Activated T-helper 17 cell treated with anti-CD3 and anti-CD28 coated beads, Interleukin-2, amount 50 U/mL, for 72 hours (primary cell): Measurements from ENCODE around the gene TMEM181. TPM values are rescaled to one million over a fixed set of nuclear protein-coding genes. Genes with fewer than 3 reads are reported as not detected.

ENCODE experiments used
- ATAC-seq: fragments of 150-1000 bp; cut with Tn5 transposase; replicated peaks from 2 replicates; pipeline ENCODE4 v1.10.0; 2021; ENCODE audit warnings: mild to moderate bottlenecking, moderate library complexity
- H3K27ac Mint-ChIP-seq: one replicate; pipeline ENCODE4 v1.8.0; 2022; ENCODE audit warnings: mixed read lengths
- H3K27me3 Mint-ChIP-seq: one replicate; pipeline ENCODE4 v1.8.0; 2022; ENCODE audit warnings: mixed read lengths
- H3K36me3 Mint-ChIP-seq: one replicate; pipeline ENCODE4 v1.8.0; 2022; ENCODE audit warnings: low read depth, mild to moderate bottlenecking, mixed read lengths
- H3K4me1 Mint-ChIP-seq: one replicate; pipeline ENCODE4 v1.8.0; 2022; ENCODE audit warnings: mixed read lengths
- H3K4me3 Mint-ChIP-seq: one replicate; pipeline ENCODE4 v1.8.0; 2022; ENCODE audit warnings: mild to moderate bottlenecking, mixed read lengths
- H3K9me3 Mint-ChIP-seq: one replicate; pipeline ENCODE4 v1.8.0; 2022; ENCODE audit warnings: mixed read lengths
- total RNA-seq, 2 donors: library from RNA; stranded (reverse); gene quantifications; one replicate each; pipeline ENCODE4 v1.2.3, GENCODE V29; 2022

The TMEM181 gene
- total RNA-seq, 2 donors from 2014 or later: 11.8 to 16.4 TPM

- H3K36me3 Mint-ChIP-seq: peaks cover 18% of the 10 kb centered on the region
- H3K9me3 Mint-ChIP-seq: no peaks in the 10 kb centered on the region
- ATAC-seq: peak; percentile 45
- no peaks in the 10 kb centered on the region for H3K27me3 Mint-ChIP-seq
- H3K27ac Mint-ChIP-seq: peak overlapping the region; percentile 78
- H3K4me3 Mint-ChIP-seq: peak overlapping the region; percentile 60
- H3K4me1 Mint-ChIP-seq: peaks cover 58% of the 10 kb centered on the region
These were observed 4.6 kb downstream of the TMEM181 start for GRCh38 chr6:158564243-158565121.

GRCh38 chr6:158565122-158565429 is 5.2 kb downstream of the TMEM181 start:
- Mint-ChIP-seq H3K4me1 (peaks cover 58% of the 10 kb centered on the region), H3K27ac (peak overlapping the region; percentile 78), H3K27me3 (no peaks in the 10 kb centered on the region), H3K4me3 (peak overlapping the region; percentile 60), H3K9me3 (no peaks in the 10 kb centered on the region), H3K36me3 (peaks cover 22% of the 10 kb centered on the region)
- ATAC-seq: no peak

- Mint-ChIP-seq H3K4me3 (peak overlapping the region; percentile 86), H3K27ac (peak overlapping the region; percentile 96), H3K36me3 (peaks cover 26% of the 10 kb centered on the region), H3K4me1 (peaks cover 58% of the 10 kb centered on the region), H3K27me3 (no peaks in the 10 kb centered on the region), H3K9me3 (no peaks in the 10 kb centered on the region)
- no peak for ATAC-seq
These were observed 5.7 kb downstream of the TMEM181 start for GRCh38 chr6:158565482-158566040.

- peak overlapping the region; percentile 86 for H3K4me3 Mint-ChIP-seq
- ATAC-seq: no peak
- no peaks in the 10 kb centered on the region for H3K27me3 Mint-ChIP-seq
- H3K9me3 Mint-ChIP-seq: no peaks in the 10 kb centered on the region
- H3K27ac Mint-ChIP-seq: peak overlapping the region; percentile 96
- peaks cover 56% of the 10 kb centered on the region for H3K4me1 Mint-ChIP-seq
- peaks cover 21% of the 10 kb centered on the region for H3K36me3 Mint-ChIP-seq
These were observed 6.4 kb downstream of the TMEM181 start for GRCh38 chr6:158566207-158566818.

GRCh38 chr6:158567152-158567551 is 7.3 kb downstream of the TMEM181 start:
- Mint-ChIP-seq H3K27ac (peak overlapping the region; percentile 96), H3K9me3 (no peaks in the 10 kb centered on the region), H3K36me3 (peaks cover 23% of the 10 kb centered on the region), H3K27me3 (no peaks in the 10 kb centered on the region), H3K4me1 (peaks cover 48% of the 10 kb centered on the region), H3K4me3 (peak overlapping the region; percentile 86)
- no peak for ATAC-seq

GRCh38 chr6:158567871-158568401 is 8.0 kb downstream of the TMEM181 start:
- peak overlapping the region; percentile 86 for H3K4me3 Mint-ChIP-seq
- H3K9me3 Mint-ChIP-seq: no peaks in the 10 kb centered on the region
- peak overlapping the region; percentile 96 for H3K27ac Mint-ChIP-seq
- no peaks in the 10 kb centered on the region for H3K27me3 Mint-ChIP-seq
- peak; percentile 57 for ATAC-seq
- H3K4me1 Mint-ChIP-seq: peaks cover 48% of the 10 kb centered on the region
- peaks cover 31% of the 10 kb centered on the region for H3K36me3 Mint-ChIP-seq

- Mint-ChIP-seq H3K4me1 (peaks cover 51% of the 10 kb centered on the region), H3K9me3 (no peaks in the 10 kb centered on the region), H3K36me3 (peaks cover 37% of the 10 kb centered on the region), H3K4me3 (peak overlapping the region; percentile 86), H3K27ac (peak overlapping the region; percentile 96), H3K27me3 (no peaks in the 10 kb centered on the region)
- ATAC-seq: no peak
These were observed 8.7 kb downstream of the TMEM181 start for GRCh38 chr6:158568549-158568948.

GRCh38 chr6:158569036-158569435 is 9.1 kb downstream of the TMEM181 start:
- no peak for ATAC-seq
- peak overlapping the region; percentile 96 for H3K27ac Mint-ChIP-seq
- H3K9me3 Mint-ChIP-seq: no peaks in the 10 kb centered on the region
- peaks cover 42% of the 10 kb centered on the region for H3K36me3 Mint-ChIP-seq
- H3K4me3 Mint-ChIP-seq: peak overlapping the region; percentile 86
- H3K4me1 Mint-ChIP-seq: peaks cover 52% of the 10 kb centered on the region
- no peaks in the 10 kb centered on the region for H3K27me3 Mint-ChIP-seq

- no peaks in the 10 kb centered on the region for H3K9me3 Mint-ChIP-seq
- H3K27me3 Mint-ChIP-seq: no peaks in the 10 kb centered on the region
- no peak for ATAC-seq
- H3K4me3 Mint-ChIP-seq: no peak overlapping the region
- H3K4me1 Mint-ChIP-seq: peaks cover 49% of the 10 kb centered on the region
- H3K36me3 Mint-ChIP-seq: peaks cover 57% of the 10 kb centered on the region
- no peak overlapping the region for H3K27ac Mint-ChIP-seq
These were observed 10.7 kb downstream of the TMEM181 start for GRCh38 chr6:158570681-158570962.

GRCh38 chr6:158571826-158572652 is 12.1 kb downstream of the TMEM181 start:
- Mint-ChIP-seq H3K36me3 (peaks cover 71% of the 10 kb centered on the region), H3K27ac (peak overlapping the region; percentile 68), H3K4me3 (peak overlapping the region; percentile 25), H3K4me1 (peaks cover 44% of the 10 kb centered on the region), H3K9me3 (no peaks in the 10 kb centered on the region), H3K27me3 (no peaks in the 10 kb centered on the region)
- no peak for ATAC-seq

GRCh38 chr6:158572653-158573541 is 13.0 kb downstream of the TMEM181 start:
- Mint-ChIP-seq H3K27ac (peak overlapping the region; percentile 68), H3K4me3 (no peak overlapping the region), H3K4me1 (peaks cover 41% of the 10 kb centered on the region), H3K36me3 (peaks cover 75% of the 10 kb centered on the region), H3K27me3 (no peaks in the 10 kb centered on the region), H3K9me3 (no peaks in the 10 kb centered on the region)
- no peak for ATAC-seq

GRCh38 chr6:158573542-158573931 is 13.6 kb downstream of the TMEM181 start:
- Mint-ChIP-seq H3K4me1 (peaks cover 35% of the 10 kb centered on the region), H3K27ac (peak overlapping the region; percentile 47), H3K9me3 (no peaks in the 10 kb centered on the region), H3K4me3 (no peak overlapping the region), H3K27me3 (no peaks in the 10 kb centered on the region), H3K36me3 (peaks cover 78% of the 10 kb centered on the region)
- ATAC-seq: no peak

GRCh38 chr6:158574800-158575199 is 14.9 kb downstream of the TMEM181 start:
- Mint-ChIP-seq H3K4me1 (peaks cover 30% of the 10 kb centered on the region), H3K36me3 (peaks cover 88% of the 10 kb centered on the region), H3K4me3 (no peak overlapping the region), H3K9me3 (no peaks in the 10 kb centered on the region), H3K27me3 (no peaks in the 10 kb centered on the region), H3K27ac (peak overlapping the region; percentile 34)
- no peak for ATAC-seq
